ENCODE results near the gene TFPT. TPM values are rescaled to one million over a fixed set of nuclear protein-coding genes. Genes with fewer than 3 reads are reported as not detected.

The TFPT gene
- total RNA-seq, 1 experiment from 2014 or later: 26.6 TPM

- no peaks in the 10 kb centered on the region for H4K20me1 ChIP-seq (ENCODE audit: control insufficient read depth, insufficient read depth, insufficient read length)
- no peaks in the 10 kb centered on the region for H3K9me3 ChIP-seq (ENCODE audit: control insufficient read depth, low read depth, low read length)
Measured at GRCh38 chr19:54094426-54095000, 20.9 kb downstream of the TFPT start.

More at GRCh38 chr19:54094426-54095000, 20.9 kb downstream of the TFPT start:
- Histone ChIP-seq H2AFZ (ENCODE audit: low read length) (no peak overlapping the region), H2BK12ac (ENCODE audit: insufficient read length, low read depth, low read length) (no peak overlapping the region), H4K8ac (replicated peaks; ENCODE audit: insufficient read length, low read depth, low read length) (no peak overlapping the region), H3K4me2 (ENCODE audit: insufficient read depth, insufficient read length, low read length) (no peak overlapping the region), H2BK5ac (ENCODE audit: insufficient read length, low read length) (no peak overlapping the region), H3K14ac (ENCODE audit: insufficient read depth, low read length) (no peak overlapping the region), H3K56ac (ENCODE audit: insufficient read length, low read depth, low read length) (no peak overlapping the region), H3K23ac (ENCODE audit: insufficient read length, low read depth, low read length) (no peak overlapping the region), H3K9ac (ENCODE audit: extremely low read depth, insufficient read length, low read length) (no peak overlapping the region), H3T11ph (ENCODE audit: low read length) (no peak overlapping the region), H3K27ac (ENCODE audit: insufficient read length, low read depth, low read length) (no peak overlapping the region), H2AK5ac (ENCODE audit: insufficient read length, low read length) (no peak overlapping the region), H3K79me1 (ENCODE audit: insufficient read depth, low read depth, low read length, poor library complexity, severe bottlenecking) (no peaks in the 10 kb centered on the region), H2BK15ac (ENCODE audit: low read depth, low read length) (no peak overlapping the region), H2BK20ac (ENCODE audit: low read depth, low read length, poor library complexity, severe bottlenecking) (no peak overlapping the region), H3K79me2 (ENCODE audit: insufficient read depth, low read length) (no peaks in the 10 kb centered on the region), H2BK120ac (ENCODE audit: low read depth, low read length, poor library complexity, severe bottlenecking) (no peak overlapping the region), H3K4me1 (ENCODE audit: insufficient read depth, low read length) (no peaks in the 10 kb centered on the region), H3K27me3 (ENCODE audit: insufficient read depth, low read length) (no peaks in the 10 kb centered on the region; the same call in 1 of the 2 replicates), H4K91ac (ENCODE audit: insufficient read length, low read depth, low read length) (no peak overlapping the region), H3K18ac (ENCODE audit: insufficient read length, low read depth, low read length) (no peak overlapping the region), H3K23me2 (ENCODE audit: insufficient read length, low read depth, low read length, poor library complexity, severe bottlenecking) (peaks cover 4% of the 10 kb centered on the region), H4K5ac (ENCODE audit: insufficient read length, low read depth, low read length) (no peak overlapping the region), H3K4ac (ENCODE audit: low read depth, low read length) (no peak overlapping the region)
- Mint-ChIP-seq H3K27me3 (ENCODE audit: low read depth) (peaks cover 38% of the 10 kb centered on the region), H3K4me1 (peaks cover 7 to 15% of the 10 kb centered on the region in 2 experiments), H3K4me3 (peak overlapping the region in 1 of 2 experiments; percentile 51; a peak in 2 of 5 replicates), H3K27ac (no peak overlapping the region), H3K9me3 (peaks cover 4 to 6% of the 10 kb centered on the region in 2 experiments), H3K36me3 (ENCODE audit: insufficient read depth in 1 of 3, low read depth in 3 of 3) (peaks cover 0 to 2% (median 0%) of the 10 kb centered on the region in 3 experiments; a peak in 2 of 7 replicates)
- TF ChIP-seq, protein P1, sequence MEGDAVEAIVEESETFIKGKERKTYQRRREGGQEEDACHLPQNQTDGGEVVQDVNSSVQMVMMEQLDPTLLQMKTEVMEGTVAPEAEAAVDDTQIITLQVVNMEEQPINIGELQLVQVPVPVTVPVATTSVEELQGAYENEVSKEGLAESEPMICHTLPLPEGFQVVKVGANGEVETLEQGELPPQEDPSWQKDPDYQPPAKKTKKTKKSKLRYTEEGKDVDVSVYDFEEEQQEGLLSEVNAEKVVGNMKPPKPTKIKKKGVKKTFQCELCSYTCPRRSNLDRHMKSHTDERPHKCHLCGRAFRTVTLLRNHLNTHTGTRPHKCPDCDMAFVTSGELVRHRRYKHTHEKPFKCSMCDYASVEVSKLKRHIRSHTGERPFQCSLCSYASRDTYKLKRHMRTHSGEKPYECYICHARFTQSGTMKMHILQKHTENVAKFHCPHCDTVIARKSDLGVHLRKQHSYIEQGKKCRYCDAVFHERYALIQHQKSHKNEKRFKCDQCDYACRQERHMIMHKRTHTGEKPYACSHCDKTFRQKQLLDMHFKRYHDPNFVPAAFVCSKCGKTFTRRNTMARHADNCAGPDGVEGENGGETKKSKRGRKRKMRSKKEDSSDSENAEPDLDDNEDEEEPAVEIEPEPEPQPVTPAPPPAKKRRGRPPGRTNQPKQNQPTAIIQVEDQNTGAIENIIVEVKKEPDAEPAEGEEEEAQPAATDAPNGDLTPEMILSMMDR (conservative IDR thresholded peaks at IDR 0.05): no peak
- no peak for DNase-seq
- WGBS (ENCODE audit: extremely low coverage, insufficient read length, low lambda C conversion rate): no CpG with 5 or more reads among the region's 17 CpGs

Measured in H9 (cell line).